Thoracic aorta (tissue), 2 donors: ENCODE results near the gene DIP2C. TPM values are rescaled to one million over a fixed set of nuclear protein-coding genes. Genes with fewer than 3 reads are reported as not detected.
A peak's percentile ranks its signal among the peaks of the same experiment; 100 is the strongest.

Source experiments
- ATAC-seq: fragments of 150-250 bp; one replicate; pipeline ENCODE4 v1.8.0; 2017; ENCODE audit warnings: low read depth; ENCODE audit not compliant: insufficient number of reproducible peaks, low FRiP score
- DNase-seq: peaks from one replicate; pipeline ENCODE4 v3.0.0-alpha.2; 2020; ENCODE audit warnings: low spot score
- H3K27ac ChIP-seq, 2 donors: fragments of 200-600 bp; sonication (generic); 1 replicate in 1 of 2; 2 replicates in 1 of 2; pipeline ENCODE4 v1.5.1; 2016; ENCODE audit warnings: mild to moderate bottlenecking in 2 of 2, moderate library complexity in 2 of 2
- H3K27me3 ChIP-seq: fragments of 200-600 bp; sonication (generic); replicated peaks from 2 replicates; pipeline ENCODE4 v1.6.0; 2016; ENCODE audit warnings: mild to moderate bottlenecking; ENCODE audit not compliant: insufficient read depth
- H3K36me3 ChIP-seq: fragments of 200-600 bp; sonication (generic); one replicate; pipeline ENCODE4 v1.5.1; 2016
- H3K4me1 ChIP-seq, 2 donors: fragments of 200-600 bp; sonication (generic); 1 replicate in 1 of 2; 2 replicates in 1 of 2; pipeline versions ENCODE4 v1.5.1 to v1.6.0; 2016; ENCODE audit warnings: low read depth in 2 of 2, mild to moderate bottlenecking in 1 of 2; ENCODE audit not compliant: control insufficient read depth in 1 of 2
- H3K4me3 ChIP-seq: fragments of 200-600 bp; sonication (generic); 2 replicates; pipeline ENCODE4 v1.5.1; 2016; ENCODE audit warnings: mild to moderate bottlenecking
- H3K9me3 ChIP-seq: fragments of 200-600 bp; sonication (generic); 2 replicates; pipeline ENCODE4 v1.5.1; 2016
- CTCF ChIP-seq: fragments of 200-600 bp; sonication (generic); IDR thresholded peaks from one replicate; pipeline ENCODE4 v1.5.1; 2019; ENCODE audit warnings: antibody characterized with exemption
- total RNA-seq, 2 donors: library from RNA; depleted of rRNA; stranded (reverse); fragments of >200 nt; gene quantifications; one replicate each; pipeline versions ENCODE4 v1.1.0 to v1.2.3, GENCODE V29; 2016

Gene DIP2C
- total RNA-seq, 2 donors from 2014 or later, result 36.8 to 44.0 TPM

- peak; percentile 88 for ATAC-seq
- no peaks in the 10 kb centered on the region for H3K9me3 ChIP-seq
- no peak for DNase-seq
- H3K27ac ChIP-seq, result peak overlapping the region; percentile 38 to 40
- H3K27me3 ChIP-seq, result no peaks in the 10 kb centered on the region
- no peak for TF ChIP-seq CTCF
- H3K4me1 ChIP-seq, result peaks cover 4 to 32% of the 10 kb centered on the region in 2 donors
- no peaks in the 10 kb centered on the region for H3K36me3 ChIP-seq
- no peak overlapping the region for H3K4me3 ChIP-seq
These were observed 108.7 kb downstream of the DIP2C start for GRCh38 chr10:580778-581177.

GRCh38 chr10:576130-576465, 113.4 kb downstream of the DIP2C start:
- H3K27me3 ChIP-seq, result no peaks in the 10 kb centered on the region
- no peaks in the 10 kb centered on the region for H3K9me3 ChIP-seq
- peaks cover 8 to 44% of the 10 kb centered on the region in 2 donors for H3K4me1 ChIP-seq
- TF ChIP-seq CTCF, result no peak
- DNase-seq (no peak), ATAC-seq (no peak)
- peak overlapping the region; percentile 43 for H3K4me3 ChIP-seq
- H3K36me3 ChIP-seq, result no peaks in the 10 kb centered on the region
- peak overlapping the region in 1 of 2 donors; percentile 24 for H3K27ac ChIP-seq

GRCh38 chr10:575402-576129, 113.9 kb downstream of the DIP2C start:
- H3K27me3 ChIP-seq, result no peaks in the 10 kb centered on the region
- no peaks in the 10 kb centered on the region for H3K36me3 ChIP-seq
- no peaks in the 10 kb centered on the region for H3K9me3 ChIP-seq
- ATAC-seq, result no peak
- no peak for DNase-seq
- peak overlapping the region; percentile 43 for H3K4me3 ChIP-seq
- peaks cover 8 to 46% of the 10 kb centered on the region in 2 donors for H3K4me1 ChIP-seq
- peak overlapping the region; percentile 24 to 27 for H3K27ac ChIP-seq
- no peak for TF ChIP-seq CTCF

GRCh38 chr10:572696-573095, 116.8 kb downstream of the DIP2C start:
- H3K36me3 ChIP-seq, result no peaks in the 10 kb centered on the region
- H3K27ac ChIP-seq, result no peak overlapping the region
- ATAC-seq (no peak), DNase-seq (no peak)
- H3K27me3 ChIP-seq, result no peaks in the 10 kb centered on the region
- peaks cover 8 to 46% of the 10 kb centered on the region in 2 donors for H3K4me1 ChIP-seq
- TF ChIP-seq CTCF, result no peak
- no peaks in the 10 kb centered on the region for H3K9me3 ChIP-seq
- no peak overlapping the region for H3K4me3 ChIP-seq

- Histone ChIP-seq H3K4me1 (peaks cover 8 to 46% of the 10 kb centered on the region in 2 donors), H3K9me3 (no peaks in the 10 kb centered on the region), H3K27ac (no peak overlapping the region), H3K27me3 (no peaks in the 10 kb centered on the region), H3K36me3 (no peaks in the 10 kb centered on the region), H3K4me3 (no peak overlapping the region)
- ATAC-seq (peak; percentile 49), DNase-seq (no peak)
- no peak for TF ChIP-seq CTCF
These were observed 117.6 kb downstream of the DIP2C start for GRCh38 chr10:571688-572451.
